Central memory CD8-positive, alpha-beta T cell (primary cell): ENCODE data around the gene TENM3.

ENCODE experiments used
- ATAC-seq: fragments of 150-1000 bp; cut with Tn5 transposase; replicated peaks from 2 replicates; pipeline ENCODE4 v1.10.0; 2022; ENCODE audit warnings: mild to moderate bottlenecking, moderate FRiP score, moderate number of reproducible peaks; ENCODE audit not compliant: poor library complexity, severe bottlenecking; ENCODE audit errors: extremely low read depth
- DNase-seq, 2 donors: peaks; one replicate each; pipeline ENCODE4 v3.0.0; 2021; ENCODE audit warnings: low spot score in 2 of 2
- H3K27ac Mint-ChIP-seq: one replicate; pipeline ENCODE4 v1.8.0; 2022; ENCODE audit warnings: low read depth, mild to moderate bottlenecking, moderate library complexity, mixed read lengths
- H3K27me3 Mint-ChIP-seq: one replicate; pipeline ENCODE4 v1.8.0; 2022; ENCODE audit warnings: mixed read lengths
- H3K36me3 Mint-ChIP-seq: one replicate; pipeline ENCODE4 v1.8.0; 2022; ENCODE audit warnings: mild to moderate bottlenecking, moderate library complexity, mixed read lengths; ENCODE audit not compliant: insufficient read depth
- H3K4me1 Mint-ChIP-seq: one replicate; pipeline ENCODE4 v1.8.0; 2022; ENCODE audit warnings: mixed read lengths
- H3K4me3 Mint-ChIP-seq: one replicate; pipeline ENCODE4 v1.8.0; 2022; ENCODE audit warnings: mild to moderate bottlenecking, moderate library complexity, mixed read lengths
- H3K9me3 Mint-ChIP-seq: one replicate; pipeline ENCODE4 v1.8.0; 2022; ENCODE audit warnings: mixed read lengths

Gene TENM3

GRCh38 chr4:182513587-182514291, 270.5 kb downstream of the TENM3 start:
- H3K27me3 Mint-ChIP-seq: peaks cover 10% of the 10 kb centered on the region
- no peaks in the 10 kb centered on the region for H3K4me1 Mint-ChIP-seq
- no peaks in the 10 kb centered on the region for H3K36me3 Mint-ChIP-seq
- ATAC-seq: no peak
- no peaks in the 10 kb centered on the region for H3K9me3 Mint-ChIP-seq
- no peak overlapping the region for H3K4me3 Mint-ChIP-seq
- DNase-seq: no peak
- H3K27ac Mint-ChIP-seq: no peak overlapping the region

GRCh38 chr4:182518421-182518820, 275.2 kb downstream of the TENM3 start:
- Mint-ChIP-seq H3K4me3 (no peak overlapping the region), H3K4me1 (no peaks in the 10 kb centered on the region)

DNA sequence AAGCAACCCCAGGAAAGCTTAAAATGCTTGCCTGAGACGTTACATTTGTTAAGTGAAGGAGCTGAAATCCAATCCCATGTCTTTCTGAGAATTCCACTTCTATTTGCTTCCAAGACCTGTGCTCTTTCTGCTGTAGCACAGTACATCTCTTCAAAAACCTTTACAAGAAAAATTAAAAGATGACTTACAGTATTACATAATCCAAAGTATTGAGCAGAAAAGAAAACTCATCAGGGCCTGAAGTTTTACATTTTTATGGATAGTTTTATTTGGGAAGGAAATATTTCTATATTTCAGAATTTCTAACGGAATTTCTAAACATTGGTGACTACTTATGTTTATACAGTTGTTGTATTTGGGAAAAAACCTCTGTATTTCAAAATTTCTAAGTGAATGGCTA, 276.3 kb downstream of the TENM3 start:
- DNase-seq: no peak
- ATAC-seq: no peak
- Mint-ChIP-seq H3K4me1 (no peaks in the 10 kb centered on the region), H3K36me3 (no peaks in the 10 kb centered on the region), H3K27me3 (peaks cover 18% of the 10 kb centered on the region), H3K4me3 (no peak overlapping the region), H3K27ac (no peak overlapping the region), H3K9me3 (no peaks in the 10 kb centered on the region)

More at GRCh38 chr4:182518421-182518820, 275.2 kb downstream of the TENM3 start:
- Mint-ChIP-seq H3K36me3 (no peaks in the 10 kb centered on the region), H3K27me3 (peaks cover 18% of the 10 kb centered on the region), H3K27ac (no peak overlapping the region), H3K9me3 (no peaks in the 10 kb centered on the region)
- no peak for DNase-seq
- no peak for ATAC-seq

DNA sequence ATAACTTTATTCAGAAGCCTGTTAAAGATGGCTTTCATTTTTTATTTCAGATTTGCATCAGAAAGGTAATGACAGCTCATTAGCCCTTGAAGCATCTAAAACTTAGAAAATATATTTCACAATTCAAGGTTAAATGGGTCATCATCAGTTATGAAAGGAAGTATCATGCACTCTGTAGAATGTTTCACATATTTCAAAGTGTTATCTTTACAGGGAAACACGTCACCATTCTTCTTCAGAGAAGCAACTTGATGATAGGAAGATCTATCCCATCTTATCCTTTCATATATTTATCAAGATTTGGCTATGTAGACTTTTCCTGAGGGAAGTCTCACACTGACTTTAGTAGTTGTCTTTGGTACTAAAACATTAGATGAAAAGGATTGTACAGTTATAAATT, 277.8 kb downstream of the TENM3 start:
- Mint-ChIP-seq H3K27me3 (peaks cover 18% of the 10 kb centered on the region), H3K4me3 (no peak overlapping the region), H3K27ac (no peak overlapping the region), H3K9me3 (no peaks in the 10 kb centered on the region), H3K4me1 (no peaks in the 10 kb centered on the region), H3K36me3 (no peaks in the 10 kb centered on the region)
- DNase-seq: no peak
- no peak for ATAC-seq

- Mint-ChIP-seq H3K36me3 (no peaks in the 10 kb centered on the region), H3K27me3 (peaks cover 8% of the 10 kb centered on the region), H3K4me3 (no peak overlapping the region), H3K27ac (no peak overlapping the region), H3K9me3 (no peaks in the 10 kb centered on the region), H3K4me1 (no peaks in the 10 kb centered on the region)
- DNase-seq: no peak
- ATAC-seq: no peak
Observed at GRCh38 chr4:182528819-182529218, 285.6 kb downstream of the TENM3 start.

DNA sequence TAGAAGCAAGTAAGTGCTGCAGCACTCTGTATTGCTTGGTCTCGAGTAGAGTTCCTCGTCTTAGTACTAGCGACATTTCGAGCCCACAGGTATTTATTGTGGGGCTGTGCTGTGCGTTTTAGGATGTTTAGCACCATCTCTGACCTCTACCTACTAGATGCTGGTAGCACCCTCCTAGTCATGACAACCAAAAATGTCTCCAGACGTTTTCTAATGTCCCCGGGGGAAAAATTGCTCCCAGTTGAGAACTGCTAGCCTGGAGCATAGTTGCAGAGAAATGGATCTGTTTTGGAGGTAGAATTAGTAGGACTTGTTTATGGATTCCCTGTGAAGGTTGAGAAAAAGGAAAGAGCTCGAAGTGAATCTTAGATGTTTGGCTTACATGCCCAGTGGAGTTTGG, 287.2 kb downstream of the TENM3 start:
- no peaks in the 10 kb centered on the region for H3K9me3 Mint-ChIP-seq
- no peaks in the 10 kb centered on the region for H3K4me1 Mint-ChIP-seq
- no peak overlapping the region for H3K27ac Mint-ChIP-seq
- no peak for DNase-seq
- no peak for ATAC-seq
- H3K27me3 Mint-ChIP-seq: peaks cover 8% of the 10 kb centered on the region
- H3K36me3 Mint-ChIP-seq: no peaks in the 10 kb centered on the region
- no peak overlapping the region for H3K4me3 Mint-ChIP-seq

- Mint-ChIP-seq H3K27me3 (peaks cover 6% of the 10 kb centered on the region), H3K9me3 (no peaks in the 10 kb centered on the region), H3K4me1 (no peaks in the 10 kb centered on the region), H3K4me3 (no peak overlapping the region), H3K27ac (no peak overlapping the region), H3K36me3 (no peaks in the 10 kb centered on the region)
- ATAC-seq: no peak
- no peak for DNase-seq
Observed at GRCh38 chr4:182531555-182532162, 288.5 kb downstream of the TENM3 start.

DNA sequence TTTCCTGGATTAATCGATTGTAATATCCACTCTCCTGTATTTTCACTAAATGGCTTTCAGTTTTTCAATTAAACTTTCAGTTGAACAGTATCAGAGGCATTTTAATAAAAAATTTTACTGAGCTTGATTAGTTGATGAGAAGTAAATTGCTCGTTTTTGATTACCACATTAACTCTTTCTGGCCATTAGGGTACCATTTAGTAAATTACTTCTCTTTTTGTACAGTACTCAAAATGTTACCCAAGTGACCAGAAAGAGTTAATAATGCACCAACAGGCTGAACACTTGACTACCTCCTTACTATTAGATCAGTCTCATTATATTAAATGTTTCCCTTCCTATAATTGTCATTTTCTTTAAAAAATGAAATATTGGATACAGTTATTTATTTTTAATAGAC, 289.2 kb downstream of the TENM3 start:
- H3K27me3 Mint-ChIP-seq: no peaks in the 10 kb centered on the region
- no peak overlapping the region for H3K4me3 Mint-ChIP-seq
- no peaks in the 10 kb centered on the region for H3K36me3 Mint-ChIP-seq
- no peak overlapping the region for H3K27ac Mint-ChIP-seq
- ATAC-seq: no peak
- H3K9me3 Mint-ChIP-seq: no peaks in the 10 kb centered on the region
- H3K4me1 Mint-ChIP-seq: no peaks in the 10 kb centered on the region
- DNase-seq: no peak

GRCh38 chr4:182533964-182534363, 290.8 kb downstream of the TENM3 start:
- H3K27ac Mint-ChIP-seq: no peak overlapping the region
- no peak overlapping the region for H3K4me3 Mint-ChIP-seq
- no peaks in the 10 kb centered on the region for H3K9me3 Mint-ChIP-seq
- ATAC-seq (no peak), DNase-seq (no peak)
- H3K4me1 Mint-ChIP-seq: no peaks in the 10 kb centered on the region
- no peaks in the 10 kb centered on the region for H3K36me3 Mint-ChIP-seq
- H3K27me3 Mint-ChIP-seq: no peaks in the 10 kb centered on the region

- no peak overlapping the region for H3K27ac Mint-ChIP-seq
- no peaks in the 10 kb centered on the region for H3K4me1 Mint-ChIP-seq
- H3K4me3 Mint-ChIP-seq: no peak overlapping the region
- DNase-seq (no peak), ATAC-seq (no peak)
- no peaks in the 10 kb centered on the region for H3K27me3 Mint-ChIP-seq
- no peaks in the 10 kb centered on the region for H3K36me3 Mint-ChIP-seq
- no peaks in the 10 kb centered on the region for H3K9me3 Mint-ChIP-seq
Observed at GRCh38 chr4:182536221-182536811, 293.1 kb downstream of the TENM3 start.

GRCh38 chr4:182537031-182537795, 294.0 kb downstream of the TENM3 start:
- DNase-seq: no peak
- Mint-ChIP-seq H3K27ac (no peak overlapping the region), H3K36me3 (no peaks in the 10 kb centered on the region), H3K4me3 (no peak overlapping the region), H3K27me3 (no peaks in the 10 kb centered on the region), H3K4me1 (no peaks in the 10 kb centered on the region), H3K9me3 (no peaks in the 10 kb centered on the region)
- ATAC-seq: no peak

- no peaks in the 10 kb centered on the region for H3K4me1 Mint-ChIP-seq
- ATAC-seq: no peak
- H3K27me3 Mint-ChIP-seq: no peaks in the 10 kb centered on the region
- no peaks in the 10 kb centered on the region for H3K36me3 Mint-ChIP-seq
- H3K9me3 Mint-ChIP-seq: no peaks in the 10 kb centered on the region
- no peak overlapping the region for H3K4me3 Mint-ChIP-seq
- H3K27ac Mint-ChIP-seq: no peak overlapping the region
- DNase-seq: no peak
Observed at GRCh38 chr4:182538031-182538430, 294.8 kb downstream of the TENM3 start.
